A673 (cell line): ENCODE measurements around the gene PPP2R5D.

Experiments used
- CTCF ChIP-seq: fragments of 300-800, 200-600 bp; sonication (generic); conservative IDR thresholded peaks from 2 replicates; pipeline ENCODE4 v1.5.1; 2017; ENCODE audit warnings: low read depth, mild to moderate bottlenecking, antibody characterized with exemption, low read length, moderate library complexity, mixed read lengths
- EZH2 ChIP-seq: fragments of 200-600 bp; sonication (generic); IDR thresholded peaks from 2 replicates; pipeline ENCODE4 v1.6.1; 2017; ENCODE audit warnings: borderline replicate concordance, low read depth, mild to moderate bottlenecking, mixed read lengths, antibody characterized with exemption, low read length; ENCODE audit not compliant: poor library complexity, severe bottlenecking

GRCh38 chr6:42938428-42938796, 46.0 kb upstream of the PPP2R5D start:
- TF ChIP-seq CTCF (no peak), EZH2 (no peak)
